Skin epidermis (tissue), 12 donors: ENCODE data around the gene INPP4A.

Experiments used
- H3K27ac ChIP-seq, 21 experiments: fragments of 200-600 bp; sonication (generic) in 11 of 21; one replicate each; pipeline ENCODE4 v1.5.0; 2020; ENCODE audit warnings: mild to moderate bottlenecking in 3 of 21, inconsistent platforms in 2 of 21, moderate library complexity in 2 of 21
- H3K4me3 ChIP-seq, 7 experiments: fragments of 200-600 bp; sonication (generic) in 2 of 7; one replicate each; pipeline ENCODE4 v1.5.0; 2020; ENCODE audit warnings: inconsistent platforms in 2 of 7, mild to moderate bottlenecking in 2 of 7, moderate library complexity in 1 of 7

The INPP4A gene

GRCh38 chr2:98524168-98524567, 79.5 kb downstream of the INPP4A start:
- H3K4me3 ChIP-seq: no peak overlapping the region
- no peak overlapping the region for H3K27ac ChIP-seq

- H3K27ac ChIP-seq: no peak overlapping the region
- no peak overlapping the region for H3K4me3 ChIP-seq
Measured at GRCh38 chr2:98528349-98528748, 83.7 kb downstream of the INPP4A start.

- Histone ChIP-seq H3K4me3 (no peak overlapping the region), H3K27ac (no peak overlapping the region)
Measured at GRCh38 chr2:98530114-98530513, 85.5 kb downstream of the INPP4A start.

GRCh38 chr2:98532756-98533155, 88.1 kb downstream of the INPP4A start:
- no peak overlapping the region for H3K4me3 ChIP-seq
- no peak overlapping the region for H3K27ac ChIP-seq

GRCh38 chr2:98533547-98533946, 88.9 kb downstream of the INPP4A start:
- no peak overlapping the region for H3K4me3 ChIP-seq
- H3K27ac ChIP-seq: no peak overlapping the region

DNA sequence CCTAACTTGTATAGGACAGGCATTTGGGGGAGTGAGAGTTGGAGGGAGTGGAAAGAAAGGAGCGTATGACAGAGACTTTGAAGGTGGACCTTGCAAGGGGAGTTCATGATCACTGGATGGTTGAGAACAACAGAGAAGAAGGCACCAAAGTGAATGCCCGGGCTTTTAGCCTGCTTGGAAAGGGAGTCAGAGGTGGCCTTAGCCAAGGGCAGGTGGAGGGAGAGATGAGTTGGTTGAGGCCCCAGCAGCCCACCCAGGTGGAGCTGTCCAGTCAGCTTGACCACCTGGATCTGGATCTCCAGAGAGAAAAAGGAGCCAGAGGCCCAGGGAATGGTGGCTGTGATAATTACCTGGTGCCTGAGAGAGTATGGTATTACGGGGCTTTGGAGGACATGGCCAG, 90.1 kb downstream of the INPP4A start:
- Histone ChIP-seq H3K27ac (no peak overlapping the region), H3K4me3 (no peak overlapping the region)

DNA sequence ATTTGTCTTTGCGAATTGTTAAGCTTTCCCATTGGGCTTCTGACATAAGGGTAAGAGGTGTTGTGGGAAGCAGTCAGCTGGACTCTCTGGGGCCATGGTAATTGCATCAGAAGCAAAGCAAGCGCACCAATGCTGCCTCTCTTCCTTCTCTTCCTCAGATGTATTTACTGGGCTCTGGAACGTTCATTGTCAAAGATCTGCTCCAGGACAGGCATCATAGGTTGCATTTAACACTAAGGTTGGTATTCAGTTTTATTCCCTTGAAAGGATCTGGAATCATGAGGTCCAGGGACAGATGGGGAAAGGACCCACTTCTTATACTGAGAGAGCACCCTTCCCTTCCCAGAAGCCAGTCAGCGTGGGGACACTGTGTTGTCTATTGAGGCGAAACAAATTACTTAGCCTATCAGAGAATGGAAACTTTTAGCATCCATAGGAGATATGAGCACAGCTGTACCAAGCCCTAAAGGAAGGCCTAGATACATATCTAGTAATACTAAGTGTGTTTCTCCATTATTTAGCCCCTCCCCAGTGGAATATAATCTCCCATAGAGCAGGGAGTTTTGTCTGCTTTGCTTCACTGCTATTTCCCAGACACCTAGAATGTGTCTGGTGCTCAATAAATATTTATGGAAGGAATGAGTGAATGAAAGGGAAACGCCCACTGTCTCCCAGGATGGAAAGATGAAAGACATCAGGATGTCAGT, 91.5 kb downstream of the INPP4A start:
- Histone ChIP-seq H3K4me3 (no peak overlapping the region), H3K27ac (no peak overlapping the region)

DNA sequence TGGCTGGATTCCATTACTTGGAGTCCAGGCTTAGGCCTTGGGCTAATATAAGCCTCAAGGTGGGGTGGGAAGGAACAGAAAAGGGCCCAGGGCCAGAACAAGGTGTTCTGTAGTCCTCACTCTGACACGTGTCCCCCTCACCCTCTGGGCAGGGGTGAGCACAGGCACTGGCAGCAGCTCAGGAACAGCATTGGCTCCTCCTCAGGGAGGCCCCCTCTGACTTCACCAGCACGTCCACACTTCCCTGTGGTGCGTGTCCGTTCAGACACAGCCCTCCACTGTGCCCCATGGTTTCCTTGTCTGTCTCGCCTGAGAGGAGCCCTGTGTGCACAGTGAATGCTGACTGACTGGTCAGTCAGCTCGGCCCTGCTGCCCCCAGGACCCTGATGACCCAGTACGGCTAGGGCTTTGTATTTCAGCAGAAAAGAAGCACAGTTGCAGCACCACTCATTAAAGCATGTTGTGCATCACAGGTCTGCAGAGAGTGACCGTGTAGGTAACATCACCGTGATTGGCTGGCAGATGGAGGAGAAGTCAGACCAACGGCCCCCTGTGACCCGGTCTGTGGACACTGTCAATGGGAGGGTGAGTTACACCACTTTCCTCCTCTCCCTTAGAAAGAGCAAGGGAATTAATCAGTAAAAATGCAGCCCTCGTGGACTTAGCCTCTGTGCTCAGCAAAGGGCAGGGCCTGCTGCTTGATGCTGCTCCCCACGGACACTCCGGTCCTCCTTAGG, 92.9 kb downstream of the INPP4A start:
- H3K27ac ChIP-seq: no peak overlapping the region
- no peak overlapping the region for H3K4me3 ChIP-seq

DNA sequence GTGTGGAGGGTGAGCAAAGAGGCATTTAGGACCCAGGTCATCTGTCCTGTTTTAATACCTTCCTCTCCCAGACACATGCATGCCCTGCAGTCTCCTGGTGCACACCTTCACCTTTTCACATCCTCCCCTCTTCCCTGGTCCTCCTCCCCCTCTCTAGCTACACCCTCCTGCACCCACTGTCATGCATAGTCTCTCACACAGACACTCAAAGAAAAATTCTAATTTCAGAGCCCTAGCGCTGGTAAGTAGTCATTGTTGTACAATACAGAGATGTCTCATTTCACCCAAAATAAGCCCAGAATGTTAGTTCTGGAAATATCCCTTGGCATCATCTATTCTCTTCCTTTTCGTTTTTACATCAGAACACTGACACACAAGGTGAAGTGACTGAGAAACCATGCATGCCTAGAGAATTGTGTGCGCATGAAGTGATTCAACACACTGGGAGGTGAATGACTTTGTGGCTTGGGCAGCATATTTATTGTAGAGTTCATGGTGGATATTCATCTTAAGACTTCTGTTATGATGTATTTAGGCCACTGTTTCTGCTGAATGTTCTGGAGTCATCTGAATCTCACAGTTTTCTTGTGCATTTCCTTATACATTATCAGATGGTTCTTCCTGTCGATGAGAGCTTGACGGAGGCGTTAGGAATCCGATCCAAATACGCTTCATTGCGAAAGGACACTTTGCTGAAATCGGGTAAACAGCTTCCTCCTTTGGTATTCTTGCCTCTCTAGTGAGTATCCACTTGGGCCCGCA, 93.8 kb downstream of the INPP4A start:
- H3K27ac ChIP-seq: no peak overlapping the region
- H3K4me3 ChIP-seq: no peak overlapping the region

- H3K4me3 ChIP-seq: no peak overlapping the region
- no peak overlapping the region for H3K27ac ChIP-seq
Measured at GRCh38 chr2:98539056-98539735, 94.5 kb downstream of the INPP4A start.

DNA sequence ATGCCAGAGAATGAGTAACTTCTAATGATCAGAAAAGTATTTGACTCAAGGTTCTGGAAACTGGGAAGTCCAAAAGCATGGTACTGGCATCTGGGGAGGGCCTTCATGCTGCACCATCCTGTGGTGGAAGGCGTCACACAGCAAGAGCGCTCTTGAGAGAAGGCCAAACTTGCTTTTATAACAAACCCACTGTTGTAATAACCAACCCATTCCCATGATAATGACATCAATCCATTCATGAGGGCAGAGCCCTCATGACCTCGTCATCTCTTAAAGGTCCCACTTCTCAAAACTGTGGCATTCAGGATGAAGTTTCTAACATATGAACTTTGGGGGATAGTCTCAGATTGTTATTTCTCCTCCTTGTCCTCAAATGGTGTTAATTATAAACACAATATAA, 95.9 kb downstream of the INPP4A start:
- Histone ChIP-seq H3K4me3 (no peak overlapping the region), H3K27ac (no peak overlapping the region)

DNA sequence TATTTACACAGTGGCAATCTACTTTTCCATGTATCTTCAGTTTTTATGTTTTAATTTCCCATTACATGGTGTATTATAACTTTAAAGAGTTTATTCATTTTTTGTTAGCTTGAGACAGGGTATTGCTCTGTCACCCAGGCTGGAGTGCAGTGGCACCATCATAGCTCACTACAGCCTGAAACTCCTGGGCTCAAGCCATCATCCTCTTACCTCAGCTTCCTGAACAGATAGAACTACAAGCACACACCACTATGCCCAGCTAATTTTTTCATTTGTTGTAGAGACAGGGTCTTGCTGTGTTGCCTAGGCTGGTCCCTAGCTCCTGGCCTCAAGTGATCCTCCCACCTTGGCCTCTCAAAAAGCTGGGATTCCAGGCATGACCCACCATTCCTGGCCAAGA, 96.8 kb downstream of the INPP4A start:
- no peak overlapping the region for H3K27ac ChIP-seq
- H3K4me3 ChIP-seq: no peak overlapping the region

DNA sequence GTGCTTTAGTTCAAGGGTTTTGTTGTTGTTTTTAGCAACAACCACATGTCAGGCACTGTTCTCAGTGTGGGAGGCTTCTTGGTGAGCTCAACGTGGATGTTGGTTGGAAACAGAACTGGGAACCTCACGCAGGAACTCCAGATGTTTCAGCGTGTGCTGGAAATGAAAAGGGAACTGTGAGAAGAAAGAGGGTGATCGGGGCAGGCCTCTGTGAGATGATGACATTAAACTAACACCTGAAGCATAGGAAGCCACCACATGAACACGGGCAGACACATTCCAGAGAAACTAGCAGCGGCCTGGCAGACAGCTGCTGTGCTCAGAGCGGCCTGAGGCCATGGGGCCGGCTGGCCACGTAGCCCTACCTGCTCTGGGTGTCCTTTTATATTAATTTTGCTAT, 97.2 kb downstream of the INPP4A start:
- Histone ChIP-seq H3K27ac (no peak overlapping the region), H3K4me3 (no peak overlapping the region)

DNA sequence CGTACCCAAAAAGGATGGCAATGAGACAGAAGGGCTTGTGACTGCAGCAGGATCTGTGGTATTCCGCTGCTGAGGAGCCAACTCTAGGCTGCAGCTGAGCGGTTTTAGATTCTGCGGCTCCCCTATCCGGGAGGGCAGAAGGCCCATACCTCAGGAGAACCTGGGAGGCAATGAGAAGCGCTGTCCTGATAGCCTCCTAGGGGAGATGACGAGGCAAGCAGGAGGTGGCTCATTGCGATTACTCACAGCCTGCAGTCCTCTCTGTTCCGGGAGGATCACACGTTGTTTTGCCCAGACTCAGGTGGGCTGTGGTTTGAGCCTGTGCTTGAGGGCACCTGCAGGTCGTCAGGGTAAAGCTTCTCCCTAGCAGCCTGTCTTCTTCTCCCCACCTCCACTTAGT, 98.6 kb downstream of the INPP4A start:
- Histone ChIP-seq H3K27ac (no peak overlapping the region), H3K4me3 (no peak overlapping the region)

GRCh38 chr2:98543842-98544241, 99.2 kb downstream of the INPP4A start:
- H3K27ac ChIP-seq: no peak overlapping the region
- no peak overlapping the region for H3K4me3 ChIP-seq

DNA sequence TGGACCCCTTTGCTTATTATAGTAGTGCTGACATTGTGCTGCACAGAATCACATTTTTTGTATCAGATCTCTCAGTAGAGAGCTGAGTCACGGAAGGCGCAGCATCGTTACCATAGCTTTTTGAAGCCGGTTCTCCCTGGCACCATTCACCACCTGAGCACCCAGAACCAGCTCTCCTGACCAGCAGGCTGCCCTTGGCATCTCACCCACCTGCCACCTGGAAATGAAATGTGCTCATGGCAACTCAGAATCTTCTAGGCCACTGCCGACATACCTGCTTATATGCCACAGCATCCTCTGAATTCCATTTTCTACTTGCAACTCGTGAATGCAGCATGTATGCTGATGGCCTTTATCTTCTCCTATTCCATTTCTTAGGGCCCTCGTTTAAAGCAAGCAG, 100.9 kb downstream of the INPP4A start:
- no peak overlapping the region for H3K27ac ChIP-seq
- no peak overlapping the region for H3K4me3 ChIP-seq

DNA sequence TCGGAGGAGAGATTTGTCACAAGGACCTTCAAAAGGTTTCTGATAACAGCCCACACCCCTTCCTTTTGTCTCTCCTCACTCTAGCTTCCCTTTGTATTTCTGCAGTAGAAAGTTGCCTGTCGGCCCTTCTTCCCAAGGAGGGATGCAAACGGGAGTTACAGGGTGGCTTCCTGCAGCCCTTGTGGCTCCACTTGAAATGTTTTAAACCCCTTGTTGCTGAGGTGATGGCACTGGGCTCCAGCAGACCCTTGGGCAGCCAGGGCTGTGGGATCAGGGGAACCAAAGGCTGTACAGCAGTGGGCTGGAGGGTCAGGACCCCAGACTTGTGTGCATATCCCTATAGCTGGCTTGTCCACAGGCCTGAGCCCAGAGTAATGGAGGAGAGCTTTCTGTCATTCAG, 101.5 kb downstream of the INPP4A start:
- no peak overlapping the region for H3K27ac ChIP-seq

GRCh38 chr2:98547092-98547790, 102.6 kb downstream of the INPP4A start:
- H3K27ac ChIP-seq: no peak overlapping the region
- H3K4me3 ChIP-seq: no peak overlapping the region

More for the DNA sequence above, 101.5 kb downstream of the INPP4A start:
- no peak overlapping the region for H3K4me3 ChIP-seq

- Histone ChIP-seq H3K4me3 (no peak overlapping the region), H3K27ac (peak overlapping the region in 3 of 21 experiments; percentile 6 to 35 (median 8))
Measured at GRCh38 chr2:98548920-98549818, 104.5 kb downstream of the INPP4A start.
